ENCODE data around the gene SLC25A25. TPM values are rescaled to one million over a fixed set of nuclear protein-coding genes. Genes with fewer than 3 reads are reported as not detected.

SLC25A25 gene
- total and polyA plus RNA-seq, 2 of the 8 experiments (the other 6 are each of a cell fraction or from before 2014, with no cell fraction given) = 6.5 to 18.5 TPM

DNA sequence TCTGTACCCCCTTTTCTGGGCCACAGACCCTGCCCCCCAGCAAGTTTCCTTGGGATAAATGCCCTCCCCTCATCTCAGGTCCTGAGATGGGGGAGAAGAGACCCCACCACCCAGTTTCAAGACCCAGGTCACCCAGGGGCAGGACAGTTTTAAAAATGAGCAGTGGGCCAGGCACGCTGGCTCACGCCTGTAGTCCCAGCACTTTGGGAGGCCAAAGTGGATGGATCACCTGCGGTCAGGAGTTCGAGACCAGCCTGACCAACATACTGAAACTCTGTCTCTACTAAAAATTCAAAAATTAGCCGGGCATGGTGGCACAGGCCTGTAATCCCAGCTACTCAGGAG, 53.4 kb downstream of the SLC25A25 start:
- Histone ChIP-seq H3K4me1 (replicated peaks in 1 of 4; ENCODE audit: control insufficient read depth in 3 of 4, insufficient read depth in 4 of 4, low read length in 3 of 4) (peaks cover 0 to 8% (median 4%) of the 10 kb centered on the region in 4 experiments; a peak in 3 of 7 replicates), H3K27me3 (replicated peaks in 1 of 4; ENCODE audit: control insufficient read depth in 3 of 4, extremely low read depth in 1 of 4, insufficient read depth in 3 of 4, low read length in 3 of 4) (no peaks in the 10 kb centered on the region), H2BK120ac (replicated peaks; ENCODE audit: low read depth, low read length) (no peak overlapping the region), H4K5ac (ENCODE audit: insufficient read length, low read depth, low read length) (no peak overlapping the region), H3K9me3 (ENCODE audit: insufficient read depth in 2 of 2, low read depth in 1 of 2, low read length in 1 of 2) (no peaks in the 10 kb centered on the region), H2BK15ac (ENCODE audit: low read length) (no peak overlapping the region), H3K4me3 (ENCODE audit: extremely low read depth in 1 of 4, insufficient read depth in 2 of 4, low read depth in 3 of 4, low read length in 4 of 4) (no peak overlapping the region), H3K23me2 (ENCODE audit: low read depth, low read length) (no peaks in the 10 kb centered on the region), H2AFZ (ENCODE audit: low read length) (no peak overlapping the region), H3K9ac (replicated peaks in 1 of 4; ENCODE audit: extremely low read depth in 1 of 4, low read depth in 3 of 4, low read length in 3 of 4) (no peak overlapping the region), H3K18ac (ENCODE audit: extremely low read depth, low read length) (no peak overlapping the region), H3K4me2 (ENCODE audit: insufficient read depth in 1 of 2, low read depth in 2 of 2, low read length in 2 of 2) (no peak overlapping the region), H3K27ac (ENCODE audit: low read depth, low read length) (no peak overlapping the region), H2BK12ac (ENCODE audit: low read depth, low read length) (no peak overlapping the region), H3K79me2 (ENCODE audit: control insufficient read depth in 1 of 2, insufficient read depth in 2 of 2, low read length in 2 of 2) (peaks cover 0 to 13% of the 10 kb centered on the region in 2 experiments; a peak in 1 of 4 replicates), H3K4ac (replicated peaks; ENCODE audit: insufficient read length, low read depth, low read length) (no peak overlapping the region), H2BK20ac (ENCODE audit: low read length) (no peak overlapping the region), H4K91ac (replicated peaks; ENCODE audit: insufficient read length, low read length) (no peak overlapping the region), H3K79me1 (ENCODE audit: low read depth, low read length) (peaks cover 4% of the 10 kb centered on the region; the same call in 1 of the 2 replicates), H2BK5ac (ENCODE audit: low read depth, low read length) (no peak overlapping the region), H3K56ac (replicated peaks; ENCODE audit: insufficient read length, low read depth, low read length) (no peak overlapping the region), H4K8ac (ENCODE audit: extremely low read depth, insufficient read depth, low read length) (no peak overlapping the region), H3K23ac (ENCODE audit: insufficient read length) (no peak overlapping the region), H4K20me1 (replicated peaks in 1 of 2; ENCODE audit: control insufficient read depth in 1 of 2, insufficient read depth in 2 of 2, low read length in 2 of 2) (peaks cover 3 to 24% of the 10 kb centered on the region in 2 experiments), H3K36me3 (ENCODE audit: control insufficient read depth in 2 of 4, insufficient read depth in 4 of 4, low read length in 3 of 4) (peaks cover 2 to 26% (median 8%) of the 10 kb centered on the region in 4 experiments; a peak in 4 of 8 replicates), H3K14ac (ENCODE audit: insufficient read length) (no peak overlapping the region), H2AK5ac (ENCODE audit: low read depth, low read length) (no peak overlapping the region)
- CTCF ChIA-PET (ENCODE audit: partially characterized antibody) = interaction anchor here (0.8 to 2.4 kb wide), 3 partner anchors 7 to 69 kb away, joined by 3 to 11 read pairs (median 3); no protein-coding TSS in a partner anchor
- DNase-seq (ENCODE audit: low read depth in 1 of 2, low spot score in 2 of 2) (no peak), FAIRE-seq (no peak)
- POLR2A ChIA-PET (ENCODE audit: partially characterized antibody) = interaction anchor here (1.8 kb wide), 1 partner anchor 13 kb away, joined by 5 read pairs; no protein-coding TSS in a partner anchor
- 89% methylated on average over 5 of the region's 5 CpGs; no CpG with 5 or more reads in 1 of the 2 experiments for WGBS, 2 experiments (ENCODE audit: extremely low coverage in 1 of 2, insufficient coverage in 1 of 2, insufficient read length in 1 of 2, insufficient replicate concordance in 2 of 2, low coverage in 1 of 2, low lambda C conversion rate in 2 of 2, missing lambda C conversion rate in 1 of 2)
- TF ChIP-seq EGR1 (IDR thresholded peaks at IDR 0.05; ENCODE audit: borderline replicate concordance, low read depth, low read length) = no peak
- TF ChIP-seq POLR2A (IDR thresholded peaks at IDR 0.05; ENCODE audit: control extremely low read depth in 1 of 2, low read depth in 2 of 2, low read length in 2 of 2) = no peak
- TF ChIP-seq KDM5A (IDR thresholded peaks at IDR 0.05; ENCODE audit: low read length) = no peak
- no peak for TF ChIP-seq SIRT6 (IDR thresholded peaks at IDR 0.05; ENCODE audit: low read length)
- no peak for TF ChIP-seq JUND (IDR thresholded peaks at IDR 0.05; ENCODE audit: low read length)
- TF ChIP-seq SP1 (IDR thresholded peaks at IDR 0.05; ENCODE audit: low read depth, low read length) = no peak
- TF ChIP-seq CTBP2 (IDR thresholded peaks at IDR 0.05; ENCODE audit: borderline replicate concordance, insufficient read depth, insufficient read length, low read length) = no peak
- TF ChIP-seq MAFK (IDR thresholded peaks at IDR 0.05; ENCODE audit: low read depth, low read length) = no peak
- no peak for TF ChIP-seq CBX8 (IDR thresholded peaks at IDR 0.05; ENCODE audit: borderline replicate concordance, low read depth, low read length)
- TF ChIP-seq BRCA1 (IDR thresholded peaks at IDR 0.05; ENCODE audit: low read depth, low read length) = no peak
- TF ChIP-seq YY1 (IDR thresholded peaks at IDR 0.05; ENCODE audit: low read depth, low read length) = no peak
- no peak for TF ChIP-seq JUN (IDR thresholded peaks at IDR 0.05; ENCODE audit: low read depth, low read length)
